IMR-90 (cell line): ENCODE results near the gene MYO7B. TPM values are rescaled to one million over a fixed set of nuclear protein-coding genes. Genes with fewer than 3 reads are reported as not detected.

ENCODE experiments used
- ATAC-seq: fragments of 200-7000 bp; cut with Tn5 transposase; 2 replicates; pipeline ENCODE4 v1.9.1; 2020; ENCODE audit warnings: low read depth, mild to moderate bottlenecking, moderate library complexity
- BruUV-seq: library from RNA; stranded (reverse); fragments of 400-500 nt; replicated peaks from 2 replicates; lab custom pipeline; 2021; lab: Mats Ljungman, UMichigan
- CTCF ChIA-PET: fragments of 300-600 bp; formaldehyde crosslinking; extraction: SDS; loops from one replicate; lab custom pipeline; 2021; ENCODE audit warnings: antibody characterized with exemption; lab: Yijun Ruan, JAX
- POLR2A ChIA-PET: fragments of 300-600 bp; sonication (Branson Sonifier 250); formaldehyde crosslinking; loops from one replicate; lab custom pipeline; 2022; ENCODE audit warnings: antibody characterized with exemption; ENCODE audit not compliant: unreplicated experiment; lab: Charles Lee
- DNase-seq: peaks from one replicate; pipeline ENCODE4 v3.0.0; 2013
- H2AFZ ChIP-seq: replicated peaks from 2 replicates; pipeline ENCODE3; 2013; ENCODE audit warnings: low read length, mild to moderate bottlenecking; ENCODE audit not compliant: poor library complexity
- H2AK5ac ChIP-seq: 2 replicates; pipeline ENCODE4 v1.6.1; 2013; ENCODE audit warnings: low read depth, low read length, inconsistent platforms
- H2AK9ac ChIP-seq: replicated peaks from 2 replicates; pipeline ENCODE3; 2013; ENCODE audit warnings: mild to moderate bottlenecking, low read depth, low read length, moderate library complexity; ENCODE audit not compliant: poor library complexity
- H2BK120ac ChIP-seq: 2 replicates; pipeline ENCODE4 v1.6.1; 2013; ENCODE audit warnings: low read depth, low read length, inconsistent platforms
- H2BK15ac ChIP-seq: 3 replicates; pipeline ENCODE4 v1.6.1; 2013; ENCODE audit warnings: low read depth, low read length, inconsistent platforms
- H2BK20ac ChIP-seq: 2 replicates; pipeline ENCODE4 v1.6.1; 2013; ENCODE audit warnings: low read depth, mild to moderate bottlenecking, inconsistent platforms, low read length, moderate library complexity
- H2BK5ac ChIP-seq: 2 replicates; pipeline ENCODE4 v1.6.1; 2013; ENCODE audit warnings: mild to moderate bottlenecking, low read depth, low read length, inconsistent platforms; ENCODE audit not compliant: poor library complexity, severe bottlenecking
- H3K14ac ChIP-seq: replicated peaks from 2 replicates; pipeline ENCODE4 v1.6.1; 2013; ENCODE audit warnings: low read depth, low read length, inconsistent platforms
- H3K18ac ChIP-seq: 2 replicates; pipeline ENCODE4 v1.6.1; 2013; ENCODE audit warnings: low read depth, low read length, control low read depth
- H3K23ac ChIP-seq: 2 replicates; pipeline ENCODE4 v1.6.1; 2013; ENCODE audit warnings: low read depth, low read length, inconsistent platforms
- H3K27ac ChIP-seq: 2 replicates; pipeline ENCODE4 v1.5.1; 2013; ENCODE audit warnings: mild to moderate bottlenecking, control low read depth, low read length; ENCODE audit not compliant: insufficient read depth
- H3K27me3 ChIP-seq: 2 replicates; pipeline ENCODE4 v1.6.1; 2013; ENCODE audit warnings: low read length; ENCODE audit not compliant: control insufficient read depth, insufficient read depth
- H3K36me3 ChIP-seq: 2 replicates; pipeline ENCODE4 v1.6.1; 2013; ENCODE audit warnings: low read length, mixed read lengths; ENCODE audit not compliant: control insufficient read depth, insufficient read depth
- H3K4ac ChIP-seq: 2 replicates; pipeline ENCODE4 v1.6.1; 2013; ENCODE audit warnings: low read depth, low read length, inconsistent platforms
- H3K4me1 ChIP-seq: 2 replicates; pipeline ENCODE4 v1.6.1; 2013; ENCODE audit warnings: low read length, mixed read lengths; ENCODE audit not compliant: control insufficient read depth, insufficient read depth
- H3K4me2 ChIP-seq: 2 replicates; pipeline ENCODE4 v1.6.1; 2013; ENCODE audit warnings: low read depth, mild to moderate bottlenecking, control low read depth, low read length, moderate library complexity
- H3K4me3 ChIP-seq: 2 replicates; pipeline ENCODE4 v1.5.1; 2013; ENCODE audit warnings: low read depth, mild to moderate bottlenecking, control low read depth, low read length, moderate library complexity; ENCODE audit not compliant: insufficient read depth
- H3K56ac ChIP-seq: 2 replicates; pipeline ENCODE4 v1.6.1; 2013; ENCODE audit warnings: low read length, inconsistent platforms; ENCODE audit not compliant: insufficient read depth; ENCODE audit errors: extremely low read depth
- H3K79me1 ChIP-seq, 2 experiments: 2 replicates each; pipeline ENCODE4 v1.6.1; 2013; ENCODE audit warnings: low read length in 2 of 2, inconsistent platforms in 1 of 2, low read depth in 1 of 2
- H3K9ac ChIP-seq: 2 replicates; pipeline ENCODE4 v1.6.1; 2013; ENCODE audit warnings: low read depth, low read length, control low read depth
- H3K9me1 ChIP-seq: 2 replicates; pipeline ENCODE4 v1.6.1; 2013; ENCODE audit warnings: low read length, inconsistent platforms; ENCODE audit not compliant: insufficient read depth
- H3K9me3 ChIP-seq: 2 replicates; pipeline ENCODE4 v1.6.1; 2013; ENCODE audit warnings: low read length; ENCODE audit not compliant: control insufficient read depth, insufficient read depth
- H4K20me1 ChIP-seq: 2 replicates; pipeline ENCODE4 v1.6.1; 2013; ENCODE audit warnings: low read length, inconsistent platforms; ENCODE audit not compliant: insufficient read depth
- H4K5ac ChIP-seq: 2 replicates; pipeline ENCODE4 v1.6.1; 2013; ENCODE audit warnings: mild to moderate bottlenecking, low read depth, low read length, control low read depth
- H4K8ac ChIP-seq, 2 experiments: 2 replicates each; pipeline ENCODE4 v1.6.1; 2013; ENCODE audit warnings: low read depth in 2 of 2, low read length in 2 of 2, control low read depth in 1 of 2, inconsistent platforms in 1 of 2
- H4K91ac ChIP-seq: 2 replicates; pipeline ENCODE4 v1.6.1; 2013; ENCODE audit warnings: low read depth, low read length, inconsistent platforms; ENCODE audit not compliant: insufficient read depth
- BHLHE40 ChIP-seq: fragments of 150-350 bp; IDR thresholded peaks from 2 replicates; pipeline ENCODE4 v1.6.1; 2016; ENCODE audit warnings: mild to moderate bottlenecking, low read depth, low read length
- CEBPB ChIP-seq: IDR thresholded peaks from 2 replicates; pipeline ENCODE4 v1.6.1; 2012; ENCODE audit warnings: low read depth, low read length, improper control_type of control experiment
- CHD1 ChIP-seq: IDR thresholded peaks from 2 replicates; pipeline ENCODE4 v1.6.1; 2012; ENCODE audit warnings: low read depth, low read length, improper control_type of control experiment
- CTCF ChIP-seq: conservative IDR thresholded peaks from 2 replicates; pipeline ENCODE4 v1.5.1; 2012; ENCODE audit warnings: mild to moderate bottlenecking, low read depth, low read length, improper control_type of control experiment
- FOS ChIP-seq: fragments of 150-350 bp; IDR thresholded peaks from 2 replicates; pipeline ENCODE4 v1.6.1; 2016; ENCODE audit warnings: low read depth, low read length
- MAFK ChIP-seq: IDR thresholded peaks from 2 replicates; pipeline ENCODE4 v1.6.1; 2012; ENCODE audit warnings: low read depth, low read length, improper control_type of control experiment
- MAZ ChIP-seq: IDR thresholded peaks from 2 replicates; pipeline ENCODE4 v1.6.1; 2012; ENCODE audit warnings: low read depth, mild to moderate bottlenecking, low read length, improper control_type of control experiment, moderate library complexity, borderline replicate concordance
- MXI1 ChIP-seq: IDR thresholded peaks from 2 replicates; pipeline ENCODE4 v1.6.1; 2012; ENCODE audit warnings: low read depth, mild to moderate bottlenecking, low read length, moderate library complexity, borderline replicate concordance
- NFE2L2 ChIP-seq: fragments of 150-350 bp; IDR thresholded peaks from 2 replicates; pipeline ENCODE4 v1.6.1; 2016; ENCODE audit warnings: low read depth, mild to moderate bottlenecking, low read length
- POLR2A ChIP-seq: IDR thresholded peaks from 2 replicates; pipeline ENCODE4 v1.6.1; 2012; ENCODE audit warnings: mild to moderate bottlenecking, low read depth, low read length
- RAD21 ChIP-seq: IDR thresholded peaks from 2 replicates; pipeline ENCODE4 v1.6.1; 2012; ENCODE audit warnings: low read length, improper control_type of control experiment
- RCOR1 ChIP-seq: IDR thresholded peaks from 2 replicates; pipeline ENCODE4 v1.6.1; 2012; ENCODE audit warnings: mild to moderate bottlenecking, low read length, improper control_type of control experiment; ENCODE audit not compliant: insufficient replicate concordance
- RFX5 ChIP-seq: IDR thresholded peaks from 2 replicates; pipeline ENCODE4 v1.8.0; 2012; ENCODE audit warnings: low read depth, mild to moderate bottlenecking, low read length, moderate library complexity
- SMC3 ChIP-seq: fragments of 150-350 bp; IDR thresholded peaks from 2 replicates; pipeline ENCODE4 v1.6.1; 2016; ENCODE audit warnings: low read depth, mild to moderate bottlenecking, antibody characterized with exemption, low read length, moderate library complexity
- WGBS, 2 experiments: methylation state at CpG; one replicate each; pipeline versions ENCODE4 v1.1.5 to v1.1.7; 2013; ENCODE audit warnings: missing lambda C conversion rate in 2 of 2; ENCODE audit not compliant: insufficient read length in 1 of 2; ENCODE audit errors: extremely low coverage in 2 of 2; 5-methylcytosine and 5-hydroxymethylcytosine counted together
- dilution Hi-C: fragments of 300-500 bp; cut with HindIII; formaldehyde crosslinking; loops from one replicate; pipeline ENCODE4 v1.14.3; 2018; ENCODE audit warnings: low sequenced_read_pairs; ENCODE audit not compliant: unreplicated experiment
- in situ Hi-C: fragments of 300-500 bp; cut with MboI; formaldehyde crosslinking; loops from 3 replicates; pipeline ENCODE4 v1.14.3; 2019; ENCODE audit warnings: low sequenced_read_pairs, inconsistent platforms, mixed read lengths
- intact Hi-C: fragments of 100-400 bp; cut with micrococcal nuclease; formaldehyde crosslinking; loops from 2 replicates; pipeline ENCODE4 v1.10.0; 2022
- polyA plus RNA-seq, 3 experiments: library from polyadenylated mRNA; depleted of rRNA; stranded (reverse); fragments of >200 nt; gene quantifications; 2 replicates each; pipeline ENCODE4 v1.2.3, GENCODE V29; 2012; ENCODE audit warnings: low replicate concordance in 1 of 3
- total RNA-seq: library from RNA; depleted of rRNA; stranded (reverse); fragments of >200 nt; gene quantifications from 2 replicates; pipeline ENCODE4 v1.2.3, GENCODE V29; 2012
- TF ChIP-seq, protein P1 (sequence below): fragments of 150-350 bp; IDR thresholded peaks from 2 replicates; pipeline ENCODE4 v1.6.1; 2017; ENCODE audit warnings: mild to moderate bottlenecking, antibody characterized with exemption, low read length, low read depth

MYO7B gene
- total and polyA plus RNA-seq, 2 of the 4 experiments (the other 2 are of a cell fraction) = 0.18 to 0.46 TPM

DNA sequence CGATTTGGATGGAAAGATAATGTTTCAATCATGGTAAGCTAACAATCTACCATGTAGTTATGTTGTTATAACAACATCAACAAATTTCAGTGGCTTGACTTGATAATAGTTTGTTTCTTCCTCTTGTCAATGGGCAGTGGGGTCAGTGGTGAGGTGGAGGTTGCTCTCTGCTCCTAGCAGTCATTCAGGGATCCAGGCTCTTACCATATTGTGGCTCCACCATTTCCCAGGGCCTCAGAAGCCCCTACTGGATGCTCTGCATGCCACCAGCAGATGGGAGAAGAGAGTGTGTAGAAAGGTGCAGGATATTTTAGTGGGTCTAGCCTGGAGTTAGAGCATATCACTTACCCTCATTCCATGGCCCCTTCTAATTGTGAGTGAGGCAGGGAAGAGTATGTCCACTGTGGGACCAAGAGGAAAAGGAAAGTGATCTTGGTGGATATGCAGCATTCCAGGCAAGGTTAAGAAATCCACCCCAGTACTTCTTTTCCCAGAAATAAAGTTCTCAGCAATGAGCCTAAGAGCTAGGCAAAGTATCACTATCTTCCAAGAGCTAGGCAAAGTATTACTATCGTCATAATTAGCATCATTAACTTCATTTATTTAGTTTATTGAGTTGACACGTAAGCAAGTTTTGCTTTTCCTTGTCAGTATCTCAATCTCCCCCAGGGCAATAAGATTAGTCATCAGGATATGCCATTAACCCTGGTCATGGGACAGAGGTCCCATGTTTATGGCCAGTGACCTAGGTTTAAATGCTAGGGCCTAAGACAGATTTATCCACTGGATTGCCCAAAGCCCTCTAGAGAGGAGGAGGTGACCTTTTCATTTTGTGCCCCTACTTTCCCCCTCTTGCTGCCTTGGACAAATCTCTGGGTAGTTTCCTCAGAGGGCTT is 5.0 kb upstream of the MYO7B start:
- H3K27ac ChIP-seq = no peak overlapping the region
- no peak overlapping the region for H3K4me3 ChIP-seq
- ChIA-PET POLR2A (no interaction called here), CTCF (no interaction called here)
- no peak overlapping the region for H3K4me2 ChIP-seq
- dilution Hi-C loops (no loop called here), intact Hi-C loops (no loop called here), in situ Hi-C loops (no loop called here)
- WGBS, 2 experiments = no CpG with 5 or more reads among the region's 3 CpGs
- no peak overlapping the region for H4K5ac ChIP-seq
- no peaks in the 10 kb centered on the region for H3K4me1 ChIP-seq
- H3K27me3 ChIP-seq = peaks cover 15% of the 10 kb centered on the region
- H2AK5ac ChIP-seq = no peak overlapping the region
- H2AFZ ChIP-seq = peak overlapping the region; percentile 67
- no peaks in the 10 kb centered on the region for H3K36me3 ChIP-seq
- H3K4ac ChIP-seq = no peak overlapping the region
- no peak overlapping the region for H3K56ac ChIP-seq
- H4K8ac ChIP-seq = 0 out of 4 replicates have a peak overlapping the region, but pooled peaks of 1 of the 2 experiments have one; percentile 17
- BruUV-seq = no TSS peak
- no peak overlapping the region for H2AK9ac ChIP-seq
- peaks cover 0 to 10% of the 10 kb centered on the region in 2 experiments; a peak in 2 of 4 replicates for H3K79me1 ChIP-seq
- no peak overlapping the region for H3K9ac ChIP-seq
- H3K14ac ChIP-seq = 0 out of 2 replicates have a peak overlapping the region, but pooled peaks have one; percentile 31
- no peak overlapping the region for H2BK120ac ChIP-seq
- no peak overlapping the region for H3K23ac ChIP-seq
- DNase-seq = no peak
- no peak overlapping the region for H2BK5ac ChIP-seq
- H3K18ac ChIP-seq = no peak overlapping the region
- TF ChIP-seq RFX5 (no peak), MXI1 (no peak), CEBPB (no peak), FOS (no peak), BHLHE40 (no peak), CHD1 (no peak), MAFK (no peak), NFE2L2 (no peak), SMC3 (no peak), POLR2A (no peak), MAZ (no peak), RAD21 (no peak), RCOR1 (no peak), CTCF (no peak)
- TF ChIP-seq, protein P1, sequence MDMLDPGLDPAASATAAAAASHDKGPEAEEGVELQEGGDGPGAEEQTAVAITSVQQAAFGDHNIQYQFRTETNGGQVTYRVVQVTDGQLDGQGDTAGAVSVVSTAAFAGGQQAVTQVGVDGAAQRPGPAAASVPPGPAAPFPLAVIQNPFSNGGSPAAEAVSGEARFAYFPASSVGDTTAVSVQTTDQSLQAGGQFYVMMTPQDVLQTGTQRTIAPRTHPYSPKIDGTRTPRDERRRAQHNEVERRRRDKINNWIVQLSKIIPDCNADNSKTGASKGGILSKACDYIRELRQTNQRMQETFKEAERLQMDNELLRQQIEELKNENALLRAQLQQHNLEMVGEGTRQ = no peak
- peaks cover 6% of the 10 kb centered on the region; the same call in 1 of the 2 replicates for H3K9me1 ChIP-seq
- no peak for ATAC-seq
- no peak overlapping the region for H4K91ac ChIP-seq
- no peak overlapping the region for H2BK15ac ChIP-seq
- H3K9me3 ChIP-seq = no peaks in the 10 kb centered on the region
- no peaks in the 10 kb centered on the region for H4K20me1 ChIP-seq
- H2BK20ac ChIP-seq = no peak overlapping the region
